Activated CD4-positive, alpha-beta memory T cell treated with anti-CD3 and anti-CD28 coated beads for 36 hours (primary cell): ENCODE measurements around the gene FGFR4. TPM values are rescaled to one million over a fixed set of nuclear protein-coding genes. Genes with fewer than 3 reads are reported as not detected.

Experiments
- CTCF ChIA-PET: fragments of 350-600 bp; sonication (Branson Sonifier 250); formaldehyde crosslinking; loops from one replicate; lab custom pipeline; 2021; ENCODE audit warnings: antibody characterized with exemption, inconsistent platforms; lab: Charles Lee
- POLR2A ChIA-PET: fragments of 350-600 bp; sonication (Branson Sonifier 250); formaldehyde crosslinking; loops from one replicate; lab custom pipeline; 2021; ENCODE audit warnings: antibody characterized with exemption; lab: Charles Lee
- DNase-seq: peaks from one replicate; pipeline ENCODE4 v3.0.0-alpha.2; 2020
- H3K27ac Mint-ChIP-seq: one replicate; pipeline ENCODE4 v1.8.0; 2021; ENCODE audit warnings: mixed read lengths
- H3K27me3 Mint-ChIP-seq: one replicate; pipeline ENCODE4 v1.8.0; 2021; ENCODE audit warnings: mixed read lengths
- H3K36me3 Mint-ChIP-seq: one replicate; pipeline ENCODE4 v1.8.0; 2021; ENCODE audit warnings: mixed read lengths
- H3K4me1 Mint-ChIP-seq: one replicate; pipeline ENCODE4 v1.8.0; 2021; ENCODE audit warnings: low read depth, mixed read lengths
- H3K4me3 Mint-ChIP-seq: one replicate; pipeline ENCODE4 v1.8.0; 2021; ENCODE audit warnings: mild to moderate bottlenecking, mixed read lengths
- H3K9me3 Mint-ChIP-seq: one replicate; pipeline ENCODE4 v1.8.0; 2021; ENCODE audit warnings: mixed read lengths
- intact Hi-C: fragments of 100-400 bp; cut with micrococcal nuclease; formaldehyde crosslinking; loops from one replicate; pipeline ENCODE4 v1.15.1; 2023
- total RNA-seq, 2 experiments: library from RNA; stranded (reverse); gene quantifications; one replicate each; pipeline ENCODE4 v1.2.3, GENCODE V29; 2021

Gene FGFR4
- total RNA-seq, 2 experiments from 2014 or later = 0.76 to 0.87 TPM

GRCh38 chr5:177066224-177066623, 20.5 kb upstream of the FGFR4 start:
- no peaks in the 10 kb centered on the region for H3K4me1 Mint-ChIP-seq
- no peaks in the 10 kb centered on the region for H3K27me3 Mint-ChIP-seq
- H3K9me3 Mint-ChIP-seq = no peaks in the 10 kb centered on the region
- H3K27ac Mint-ChIP-seq = no peak overlapping the region
- DNase-seq = no peak
- intact Hi-C loops = no loop called here
- peaks cover 5% of the 10 kb centered on the region for H3K36me3 Mint-ChIP-seq
- ChIA-PET POLR2A (no interaction called here), CTCF (interaction anchor here (0.6 kb wide), 1 partner anchor 14 kb away, joined by 4 read pairs; no protein-coding TSS in a partner anchor)
- H3K4me3 Mint-ChIP-seq = no peak overlapping the region

GRCh38 chr5:177067503-177067902, 19.2 kb upstream of the FGFR4 start:
- ChIA-PET POLR2A (no interaction called here), CTCF (interaction anchor here (8.6 kb wide), 1 partner anchor 45 kb away, joined by 95 read pairs; no protein-coding TSS in a partner anchor)
- no peaks in the 10 kb centered on the region for H3K27me3 Mint-ChIP-seq
- no peaks in the 10 kb centered on the region for H3K9me3 Mint-ChIP-seq
- H3K27ac Mint-ChIP-seq = no peak overlapping the region
- H3K4me3 Mint-ChIP-seq = no peak overlapping the region
- DNase-seq = no peak
- H3K36me3 Mint-ChIP-seq = peaks cover 5% of the 10 kb centered on the region
- H3K4me1 Mint-ChIP-seq = peaks cover 2% of the 10 kb centered on the region
- intact Hi-C loops = no loop called here

GRCh38 chr5:177070536-177071191, 16.1 kb upstream of the FGFR4 start:
- ChIA-PET POLR2A (no interaction called here), CTCF (interaction anchor here (0.7 to 8.6 kb wide), 12 partner anchors 14 to 660 kb away, joined by 3 to 95 read pairs (median 4); partner anchors contain the start of gene FGFR4)
- intact Hi-C loops = no loop called here

GRCh38 chr5:177071666-177072385, 14.9 kb upstream of the FGFR4 start:
- peak; percentile 48 for DNase-seq
- Mint-ChIP-seq H3K4me1 (peaks cover 2% of the 10 kb centered on the region), H3K36me3 (peaks cover 2% of the 10 kb centered on the region), H3K27ac (no peak overlapping the region), H3K4me3 (no peak overlapping the region), H3K9me3 (no peaks in the 10 kb centered on the region), H3K27me3 (no peaks in the 10 kb centered on the region)
- POLR2A ChIA-PET = interaction anchor here (0.8 kb wide), 1 partner anchor 66 kb away, joined by 3 read pairs; no protein-coding TSS in a partner anchor
- intact Hi-C loops = loop anchor here (1.0 kb wide), 1 partner anchor 40 kb away; no protein-coding TSS in a partner anchor
- CTCF ChIA-PET = interaction anchor here (0.7 to 8.6 kb wide), 32 partner anchors 8 to 661 kb away, joined by 3 to 95 read pairs (median 4); partner anchors contain the start of genes FGFR4 and ZNF346

More at GRCh38 chr5:177070536-177071191, 16.1 kb upstream of the FGFR4 start:
- Mint-ChIP-seq H3K27ac (no peak overlapping the region), H3K4me1 (peaks cover 2% of the 10 kb centered on the region), H3K4me3 (no peak overlapping the region), H3K27me3 (no peaks in the 10 kb centered on the region), H3K36me3 (peaks cover 4% of the 10 kb centered on the region), H3K9me3 (no peaks in the 10 kb centered on the region)
- no peak for DNase-seq

GRCh38 chr5:177077335-177077734, 9.4 kb upstream of the FGFR4 start:
- ChIA-PET POLR2A (no interaction called here), CTCF (interaction anchor here (1.2 kb wide), 1 partner anchor 9 kb away, joined by 3 read pairs; no protein-coding TSS in a partner anchor)
- DNase-seq = no peak
- no peak overlapping the region for H3K4me3 Mint-ChIP-seq
- intact Hi-C loops = no loop called here
- peaks cover 2% of the 10 kb centered on the region for H3K36me3 Mint-ChIP-seq
- no peaks in the 10 kb centered on the region for H3K27me3 Mint-ChIP-seq
- H3K27ac Mint-ChIP-seq = no peak overlapping the region
- no peaks in the 10 kb centered on the region for H3K9me3 Mint-ChIP-seq
- H3K4me1 Mint-ChIP-seq = no peaks in the 10 kb centered on the region

- Mint-ChIP-seq H3K27ac (no peak overlapping the region), H3K4me3 (no peak overlapping the region), H3K4me1 (no peaks in the 10 kb centered on the region), H3K36me3 (no peaks in the 10 kb centered on the region), H3K9me3 (no peaks in the 10 kb centered on the region), H3K27me3 (no peaks in the 10 kb centered on the region)
- ChIA-PET CTCF (interaction anchor here (0.6 to 1.4 kb wide), 2 partner anchors 8 to 66 kb away, joined by 4 to 7 read pairs; no protein-coding TSS in a partner anchor), POLR2A (no interaction called here)
- intact Hi-C loops = no loop called here
- no peak for DNase-seq
Measured at GRCh38 chr5:177079606-177080005, 7.1 kb upstream of the FGFR4 start.

- Mint-ChIP-seq H3K36me3 (no peaks in the 10 kb centered on the region), H3K9me3 (no peaks in the 10 kb centered on the region), H3K27me3 (no peaks in the 10 kb centered on the region), H3K4me1 (no peaks in the 10 kb centered on the region), H3K4me3 (no peak overlapping the region), H3K27ac (no peak overlapping the region)
- ChIA-PET CTCF (interaction anchor here (0.6 to 1.4 kb wide), 2 partner anchors 9 to 65 kb away, joined by 4 to 7 read pairs; no protein-coding TSS in a partner anchor), POLR2A (no interaction called here)
- no peak for DNase-seq
- intact Hi-C loops = no loop called here
Measured at GRCh38 chr5:177080265-177080664, 6.5 kb upstream of the FGFR4 start.

- no peaks in the 10 kb centered on the region for H3K9me3 Mint-ChIP-seq
Measured at GRCh38 chr5:177081859-177082258, 4.9 kb upstream of the FGFR4 start.

GRCh38 chr5:177083357-177083756, 3.4 kb upstream of the FGFR4 start:
- H3K9me3 Mint-ChIP-seq = no peaks in the 10 kb centered on the region
- H3K36me3 Mint-ChIP-seq = no peaks in the 10 kb centered on the region
- H3K27ac Mint-ChIP-seq = no peak overlapping the region
- intact Hi-C loops = no loop called here
- no peak for DNase-seq
- CTCF ChIA-PET = interaction anchor here (1.4 to 8.2 kb wide), 2 partner anchors 11 to 30 kb away, joined by 3 to 76 read pairs; no protein-coding TSS in a partner anchor
- no peak overlapping the region for H3K4me3 Mint-ChIP-seq
- peaks cover 5% of the 10 kb centered on the region for H3K27me3 Mint-ChIP-seq
- POLR2A ChIA-PET = no interaction called here
- H3K4me1 Mint-ChIP-seq = peaks cover 4% of the 10 kb centered on the region

More at GRCh38 chr5:177081859-177082258, 4.9 kb upstream of the FGFR4 start:
- Mint-ChIP-seq H3K36me3 (no peaks in the 10 kb centered on the region), H3K4me3 (no peak overlapping the region), H3K27me3 (no peaks in the 10 kb centered on the region), H3K4me1 (peaks cover 4% of the 10 kb centered on the region), H3K27ac (no peak overlapping the region)
- intact Hi-C loops = no loop called here
- DNase-seq = no peak
- ChIA-PET POLR2A (no interaction called here), CTCF (interaction anchor here (1.4 to 8.2 kb wide), 2 partner anchors 10 to 31 kb away, joined by 3 to 76 read pairs; no protein-coding TSS in a partner anchor)

- H3K36me3 Mint-ChIP-seq = no peaks in the 10 kb centered on the region
- DNase-seq = no peak
- no peak overlapping the region for H3K4me3 Mint-ChIP-seq
- peaks cover 8% of the 10 kb centered on the region for H3K27me3 Mint-ChIP-seq
- no peaks in the 10 kb centered on the region for H3K9me3 Mint-ChIP-seq
- CTCF ChIA-PET = interaction anchor here (0.7 to 8.2 kb wide), 2 partner anchors 12 to 393 kb away, joined by 3 to 76 read pairs; no protein-coding TSS in a partner anchor
- H3K27ac Mint-ChIP-seq = no peak overlapping the region
- intact Hi-C loops = no loop called here
- POLR2A ChIA-PET = no interaction called here
- peaks cover 4% of the 10 kb centered on the region for H3K4me1 Mint-ChIP-seq
Measured at GRCh38 chr5:177084175-177084574, 2.5 kb upstream of the FGFR4 start.

GRCh38 chr5:177085985-177086653, 596 bp upstream of the FGFR4 start:
- Mint-ChIP-seq H3K4me3 (peak overlapping the region; percentile 21), H3K36me3 (no peaks in the 10 kb centered on the region), H3K9me3 (no peaks in the 10 kb centered on the region), H3K27me3 (peaks cover 8% of the 10 kb centered on the region), H3K4me1 (peaks cover 4% of the 10 kb centered on the region), H3K27ac (no peak overlapping the region)
- POLR2A ChIA-PET = no interaction called here
- intact Hi-C loops = no loop called here
- no peak for DNase-seq
- CTCF ChIA-PET = interaction anchor here (0.6 to 8.2 kb wide), 8 partner anchors 9 to 489 kb away, joined by 3 to 76 read pairs (median 3); no protein-coding TSS in a partner anchor
